NCI-H1694 treated with DMSO at 0.1 percent for 48 hours (cell line): Measurements from ENCODE around the gene KLHL30.

Experiments used
- DNase-seq: peaks from one replicate; lab custom pipeline; 2025; lab: John Stamatoyannopoulos, UW

Gene KLHL30

DNA sequence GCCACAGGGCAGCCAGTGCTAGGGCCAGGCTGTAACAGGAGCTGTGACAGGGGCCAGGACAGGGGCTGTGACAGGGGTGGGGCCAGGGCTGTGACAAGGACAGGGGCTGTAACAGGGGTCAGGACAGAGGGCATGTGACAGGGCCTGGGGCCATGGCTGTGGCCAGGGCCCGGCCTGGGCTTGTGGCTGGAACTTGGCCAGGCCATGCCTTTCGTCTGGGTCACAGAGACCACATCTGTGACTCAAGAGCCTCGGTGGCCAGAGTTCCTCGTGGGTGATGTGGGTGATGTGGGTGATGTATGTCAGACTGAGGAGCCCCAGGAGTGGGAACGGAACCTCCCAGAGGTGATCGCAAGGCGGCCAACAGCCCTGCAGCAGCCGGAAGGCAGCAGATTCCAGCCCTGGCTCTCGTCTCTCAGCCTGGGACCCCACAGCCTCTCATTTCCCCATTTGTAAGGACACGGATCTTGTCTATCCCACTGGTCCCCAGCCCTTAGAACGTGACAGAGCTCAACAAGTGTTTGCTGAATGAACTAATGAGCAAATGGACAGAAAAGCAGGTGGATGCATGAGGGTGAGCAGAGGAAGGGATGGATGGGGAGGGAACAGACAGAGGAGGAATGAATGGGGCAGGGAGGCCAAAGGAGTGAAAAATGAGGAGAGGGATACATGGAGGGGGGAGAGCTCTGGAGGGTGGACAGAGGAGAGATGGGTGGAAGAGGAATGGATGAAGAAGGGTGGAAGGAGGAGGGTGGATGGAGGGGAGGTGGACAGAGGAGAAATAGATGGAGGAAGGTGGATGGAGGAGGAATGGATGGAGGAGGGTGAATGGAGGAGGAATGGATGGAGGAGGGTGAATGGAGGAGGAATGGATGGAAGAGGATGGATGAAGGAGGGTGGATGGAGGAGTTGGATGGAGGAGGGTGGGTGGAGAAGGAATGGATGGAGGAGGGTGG lies 21.0 kb upstream of the KLHL30 start:
- no peak for DNase-seq

DNA sequence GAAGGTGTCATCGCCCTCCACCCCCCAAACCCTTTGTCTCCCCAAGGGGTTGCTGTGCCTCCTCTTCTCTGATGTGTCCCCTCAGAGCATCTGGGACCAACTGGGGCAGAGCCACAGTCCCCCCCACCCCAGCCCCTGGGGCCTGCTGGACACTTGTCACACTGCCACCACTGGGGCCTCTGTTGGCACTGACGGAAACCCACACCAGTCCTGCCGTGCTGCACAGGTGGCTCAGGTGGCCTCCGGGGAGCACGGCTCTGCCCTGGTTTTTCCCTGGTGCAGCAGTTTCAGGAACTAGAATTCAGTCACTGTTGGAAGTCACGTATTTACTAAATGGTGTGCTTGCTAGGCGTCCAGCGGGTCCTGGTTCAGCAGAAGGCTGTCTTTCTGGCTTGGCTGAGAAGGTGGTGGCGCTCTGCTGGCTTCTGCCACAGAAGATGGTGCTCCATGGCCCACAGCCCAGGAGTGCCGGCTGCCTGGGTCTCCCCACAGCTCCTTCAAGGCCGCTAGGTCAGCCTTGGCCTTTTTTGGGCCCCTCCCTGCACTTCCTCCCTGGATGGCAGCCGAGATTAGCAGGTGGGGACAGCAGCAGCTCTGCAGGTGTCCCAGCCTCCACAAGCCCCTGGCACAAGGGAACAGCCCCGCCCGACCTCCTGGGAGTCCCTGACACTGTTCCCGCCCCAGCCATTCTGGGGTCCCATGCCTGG lies 18.6 kb upstream of the KLHL30 start:
- DNase-seq, result no peak

DNA sequence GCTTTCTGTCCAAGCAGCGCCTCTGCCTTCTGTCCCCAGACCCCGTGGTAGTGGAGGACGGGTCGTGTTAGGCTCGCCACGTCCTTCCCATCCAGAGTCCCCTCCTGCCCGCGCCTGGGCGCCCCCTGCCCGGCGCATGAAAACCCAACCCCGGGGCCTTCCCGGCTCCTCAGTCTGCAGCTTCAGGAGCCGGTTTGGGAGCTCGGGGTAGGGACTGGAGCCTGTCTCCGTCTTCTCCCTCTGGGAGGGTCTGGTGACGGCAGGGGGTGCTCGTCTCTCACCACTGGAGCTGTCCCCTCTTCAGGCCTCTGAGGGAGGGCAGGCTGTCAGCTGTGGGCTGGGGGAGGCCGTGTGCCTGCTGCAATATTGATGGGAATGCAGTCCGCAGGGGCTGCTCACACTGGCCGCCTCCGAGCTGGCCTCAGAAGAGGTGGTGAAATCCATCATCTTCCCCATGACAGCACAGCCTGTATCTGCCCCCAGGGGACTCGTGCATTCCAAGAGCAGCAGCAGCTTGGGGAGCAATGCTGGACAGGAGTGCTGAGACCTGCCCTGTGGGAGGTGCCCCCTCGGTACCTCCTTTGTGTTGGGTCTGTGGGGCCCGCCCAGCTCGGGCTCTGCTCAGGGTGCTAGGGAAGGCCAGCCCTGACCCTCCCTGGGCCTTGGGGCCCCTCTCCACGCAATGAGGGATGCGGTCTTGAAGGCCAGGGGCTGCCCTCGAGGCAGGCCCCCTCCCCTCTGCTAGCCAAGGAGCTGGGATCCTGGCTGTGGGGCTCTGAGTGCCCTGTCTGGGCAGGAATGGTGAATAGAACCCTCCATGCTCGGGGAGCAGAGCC lies 17.8 kb upstream of the KLHL30 start:
- DNase-seq, result no peak

DNA sequence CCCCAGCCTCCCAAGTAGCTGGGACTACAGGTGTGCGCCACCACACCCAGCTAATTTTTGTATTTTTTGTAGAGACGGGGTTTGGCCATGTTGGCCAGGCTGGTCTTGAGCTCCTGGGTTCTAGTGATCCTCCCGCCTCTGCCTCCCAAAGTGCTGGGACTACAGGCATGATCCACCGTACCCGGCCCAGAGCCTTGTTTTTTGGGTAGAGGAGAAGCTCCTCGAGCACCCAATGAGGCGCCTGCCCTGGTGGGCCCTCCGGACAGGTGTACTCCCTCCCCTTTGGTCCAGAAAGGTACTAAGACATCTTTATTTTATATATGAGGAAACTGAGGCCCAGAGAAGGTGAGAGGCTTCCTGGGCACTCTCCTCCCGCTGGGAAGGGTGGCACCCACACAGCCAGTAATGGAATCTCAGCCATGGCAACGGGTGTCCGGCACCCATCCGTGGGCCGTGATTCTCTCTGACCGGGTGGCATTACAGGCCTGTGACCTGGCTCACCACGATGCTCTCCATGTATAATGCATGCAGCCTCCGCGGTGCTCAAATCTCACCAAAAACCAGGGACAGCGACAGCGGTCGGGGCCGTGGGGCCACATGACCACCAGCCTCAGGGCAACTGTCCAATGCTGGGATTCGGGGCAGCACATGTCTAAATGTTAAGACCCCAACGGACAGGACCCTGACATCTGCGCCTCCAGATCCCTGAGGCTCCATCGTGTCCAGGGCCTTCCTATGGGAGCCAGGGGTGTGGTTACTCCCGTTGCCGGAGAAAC lies 16.8 kb upstream of the KLHL30 start:
- no peak for DNase-seq

DNA sequence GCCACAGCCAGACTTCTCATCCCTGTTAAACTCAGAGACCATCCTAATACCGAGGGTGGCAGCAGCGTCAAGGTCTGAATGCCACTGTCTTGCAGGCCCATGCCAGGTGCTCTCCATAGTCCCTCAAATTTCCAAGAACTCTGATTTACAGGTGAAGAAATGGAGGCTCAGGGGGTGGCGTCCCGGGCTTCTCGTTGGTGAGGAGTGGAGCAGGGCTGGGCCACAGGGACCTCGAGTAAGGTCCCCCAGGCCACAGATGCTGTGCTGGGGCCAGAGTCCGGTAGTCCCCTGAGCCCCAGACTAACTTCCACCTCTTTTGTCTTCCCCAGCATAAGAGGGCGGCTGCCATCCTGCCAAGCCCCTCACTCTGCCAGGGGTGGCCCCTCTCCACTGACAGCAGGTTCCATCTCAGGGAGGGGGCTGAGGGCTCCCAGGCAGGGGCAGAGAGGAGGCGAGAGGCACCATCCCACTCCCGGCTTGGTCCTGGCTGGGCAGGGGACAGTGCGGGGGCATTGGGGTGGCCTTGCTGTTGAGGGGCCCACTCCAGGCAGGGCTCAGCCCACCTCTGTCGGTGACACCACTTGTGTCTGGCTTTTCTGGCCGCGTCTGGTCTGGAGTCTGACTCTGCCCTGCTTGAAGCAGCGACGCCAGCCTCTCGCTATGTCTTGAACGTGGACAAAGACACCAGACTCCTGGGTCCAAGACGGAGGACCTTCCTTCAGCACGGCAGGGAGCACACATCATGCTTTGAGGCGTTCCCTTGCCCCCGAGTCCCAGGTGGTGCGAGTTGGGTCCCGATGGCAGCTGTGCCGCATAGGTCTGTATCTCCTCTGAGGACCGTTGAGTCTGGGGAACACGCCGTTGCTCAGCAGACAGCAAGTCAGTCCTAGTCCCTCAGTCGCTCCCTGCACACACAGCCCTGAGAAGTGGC lies 15.9 kb upstream of the KLHL30 start:
- DNase-seq, result no peak

DNA sequence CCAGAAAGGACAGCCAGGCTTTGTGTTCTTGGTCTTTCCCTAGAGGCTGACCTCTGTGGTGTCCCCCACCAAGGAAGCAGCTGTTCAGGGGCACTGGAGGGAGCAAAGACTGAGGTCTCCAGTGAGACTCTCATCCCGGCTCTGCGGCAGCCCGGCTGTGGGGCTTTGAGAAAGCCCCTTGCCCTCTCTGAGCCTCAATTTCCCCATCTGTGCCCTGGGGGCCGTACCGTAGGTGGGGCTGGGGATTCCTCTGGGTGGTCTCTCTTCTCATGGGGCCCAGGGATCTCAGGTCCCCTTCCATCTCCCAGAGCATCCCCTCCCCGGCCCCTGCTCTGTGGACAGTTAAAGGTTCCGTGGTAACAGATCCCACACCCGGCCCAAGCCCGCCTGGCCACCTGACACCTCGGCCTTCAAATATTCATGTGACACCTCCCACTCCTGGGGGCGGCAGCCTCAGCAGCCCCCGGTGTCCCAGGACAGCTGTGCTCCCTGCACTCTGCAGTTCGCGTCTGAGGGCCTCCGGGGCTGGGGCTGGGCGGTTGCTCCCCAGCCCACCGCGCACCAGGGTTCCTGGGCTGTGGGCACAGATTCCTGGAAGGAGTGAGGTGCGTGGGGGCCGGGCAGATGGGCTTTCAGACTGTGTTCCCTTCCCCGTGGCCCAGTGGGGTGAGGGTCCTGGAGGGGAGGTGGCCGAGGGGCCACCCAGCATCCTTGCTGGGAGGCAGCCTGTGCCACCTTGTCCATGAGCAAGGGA lies 15.1 kb upstream of the KLHL30 start:
- DNase-seq, result no peak

DNA sequence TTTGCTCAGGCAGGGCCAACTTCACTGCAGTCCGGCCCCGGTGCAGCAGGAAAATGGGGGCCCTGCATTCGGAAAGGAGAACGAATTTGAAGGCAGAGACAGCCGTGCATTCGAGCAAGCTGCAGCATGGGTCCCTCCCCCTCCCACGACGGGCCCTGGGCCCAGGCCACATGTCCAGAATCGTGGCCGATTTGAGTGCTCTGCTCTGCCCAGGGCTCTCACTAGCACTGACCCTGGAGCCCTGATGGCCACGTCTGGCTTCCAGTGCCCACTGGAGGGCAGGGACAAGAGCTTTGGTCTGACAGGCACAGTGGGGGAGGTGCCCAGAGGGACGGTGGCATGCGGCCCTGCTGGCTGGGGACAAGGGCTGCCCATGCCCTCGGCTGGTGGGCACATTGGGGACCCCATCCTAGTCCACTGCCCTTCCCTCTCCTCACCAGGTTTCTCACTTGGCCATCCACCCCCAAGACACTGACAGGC lies 14.4 kb upstream of the KLHL30 start:
- no peak for DNase-seq

DNA sequence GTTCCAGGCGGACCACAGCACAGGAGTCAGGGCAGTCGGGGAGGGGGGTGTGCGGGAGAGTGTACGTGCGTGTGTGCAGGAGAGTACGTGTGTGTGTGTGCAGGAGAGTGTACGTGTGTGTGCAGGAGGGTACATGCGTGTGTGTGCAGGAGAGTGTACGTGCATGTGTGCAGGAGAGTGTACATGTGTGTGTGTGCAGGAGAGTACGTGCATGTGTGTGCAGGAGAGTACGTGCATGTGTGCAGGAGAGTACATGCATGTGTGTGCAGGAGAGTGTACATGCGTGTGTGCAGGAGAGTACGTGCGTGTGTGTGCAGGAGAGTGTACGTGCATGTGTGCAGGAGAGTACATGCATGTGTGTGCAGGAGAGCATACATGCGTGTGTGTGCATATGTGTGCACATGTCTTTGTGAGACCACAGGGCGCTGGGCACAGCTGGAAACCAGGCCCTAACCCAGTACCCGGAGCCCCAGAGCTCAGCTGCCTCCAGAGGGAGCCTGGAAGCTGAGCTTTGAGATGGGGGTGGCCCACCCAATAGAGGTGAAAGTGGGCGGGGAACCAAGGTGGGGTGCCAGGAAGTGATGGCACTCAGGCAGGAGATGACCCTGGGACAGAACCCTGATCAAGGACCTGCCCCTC lies 13.9 kb upstream of the KLHL30 start:
- no peak for DNase-seq

DNA sequence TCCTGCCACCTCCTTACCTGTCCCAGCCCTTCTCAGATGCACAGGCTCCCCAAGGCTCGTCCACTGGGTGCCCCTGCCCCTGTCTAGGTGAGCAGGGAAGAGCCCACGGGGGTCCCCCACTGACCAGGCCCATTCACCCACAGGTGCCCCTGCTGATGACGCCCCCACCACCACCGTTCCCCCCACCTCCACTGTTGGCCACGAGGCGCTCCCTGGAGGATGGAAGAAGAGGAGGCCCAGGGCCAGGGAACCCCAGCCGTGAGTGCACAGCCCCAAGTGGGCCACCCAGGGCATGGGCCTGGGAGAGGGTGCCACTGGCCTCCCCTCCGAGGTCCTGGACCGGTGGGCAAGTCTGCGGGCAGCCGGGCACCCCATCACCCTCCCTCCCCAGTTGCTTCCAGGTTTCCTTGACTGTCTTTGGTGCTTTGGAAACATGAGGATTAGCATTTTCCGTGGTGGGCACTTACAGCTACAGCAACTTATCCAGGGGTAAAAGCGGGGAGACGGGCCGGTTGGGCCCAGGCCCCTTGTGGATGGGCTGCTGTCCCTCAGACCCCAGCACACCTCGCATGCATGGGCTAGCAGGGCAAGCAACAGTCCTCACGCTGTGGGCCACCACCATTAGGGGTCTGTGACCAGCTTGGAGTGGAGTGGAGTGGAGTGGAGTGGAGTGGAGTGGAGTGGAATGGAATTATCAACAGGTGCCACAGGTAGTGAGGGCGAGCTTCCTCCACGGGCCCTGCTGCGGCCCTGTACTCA lies 13.2 kb upstream of the KLHL30 start:
- no peak for DNase-seq

DNA sequence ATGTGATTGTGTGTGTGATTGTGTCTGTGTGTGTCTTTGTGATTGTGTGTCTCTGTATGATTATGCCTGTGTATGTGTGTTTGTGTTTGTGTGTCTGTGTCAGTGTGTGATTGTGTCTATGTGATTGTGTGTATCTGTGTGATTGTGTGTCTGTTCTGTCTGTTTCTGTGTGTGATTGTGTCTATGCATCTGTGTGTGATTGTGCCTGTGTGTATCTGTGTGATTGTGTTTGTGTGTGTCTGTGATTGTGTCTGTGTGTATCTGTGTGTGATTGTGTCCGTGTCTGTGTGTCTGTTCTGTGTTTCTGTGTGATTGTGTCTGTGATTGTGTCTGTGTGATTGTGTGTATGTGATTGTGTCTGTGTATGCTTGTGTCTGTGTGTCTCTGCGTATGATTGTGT lies 12.1 kb upstream of the KLHL30 start:
- no peak for DNase-seq

DNA sequence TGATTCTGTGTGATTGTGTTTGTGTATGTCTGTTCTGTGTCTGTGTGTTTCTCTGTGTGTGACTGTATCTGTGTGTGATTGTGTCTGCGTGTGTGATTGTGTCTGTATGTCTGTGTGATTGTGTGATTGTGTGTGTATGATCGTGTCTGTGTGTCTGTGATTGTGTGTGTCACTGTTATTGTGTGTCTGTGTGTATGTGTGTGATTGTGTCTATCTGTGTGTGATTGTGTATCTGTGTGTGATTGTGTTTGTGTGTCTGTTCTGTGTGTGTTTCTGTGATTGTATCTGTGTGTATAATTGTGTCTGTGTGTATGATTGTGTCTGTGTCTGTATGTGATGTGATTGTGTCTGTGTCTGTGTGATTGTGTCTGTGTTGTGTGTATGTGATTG lies 11.7 kb upstream of the KLHL30 start:
- no peak for DNase-seq

DNA sequence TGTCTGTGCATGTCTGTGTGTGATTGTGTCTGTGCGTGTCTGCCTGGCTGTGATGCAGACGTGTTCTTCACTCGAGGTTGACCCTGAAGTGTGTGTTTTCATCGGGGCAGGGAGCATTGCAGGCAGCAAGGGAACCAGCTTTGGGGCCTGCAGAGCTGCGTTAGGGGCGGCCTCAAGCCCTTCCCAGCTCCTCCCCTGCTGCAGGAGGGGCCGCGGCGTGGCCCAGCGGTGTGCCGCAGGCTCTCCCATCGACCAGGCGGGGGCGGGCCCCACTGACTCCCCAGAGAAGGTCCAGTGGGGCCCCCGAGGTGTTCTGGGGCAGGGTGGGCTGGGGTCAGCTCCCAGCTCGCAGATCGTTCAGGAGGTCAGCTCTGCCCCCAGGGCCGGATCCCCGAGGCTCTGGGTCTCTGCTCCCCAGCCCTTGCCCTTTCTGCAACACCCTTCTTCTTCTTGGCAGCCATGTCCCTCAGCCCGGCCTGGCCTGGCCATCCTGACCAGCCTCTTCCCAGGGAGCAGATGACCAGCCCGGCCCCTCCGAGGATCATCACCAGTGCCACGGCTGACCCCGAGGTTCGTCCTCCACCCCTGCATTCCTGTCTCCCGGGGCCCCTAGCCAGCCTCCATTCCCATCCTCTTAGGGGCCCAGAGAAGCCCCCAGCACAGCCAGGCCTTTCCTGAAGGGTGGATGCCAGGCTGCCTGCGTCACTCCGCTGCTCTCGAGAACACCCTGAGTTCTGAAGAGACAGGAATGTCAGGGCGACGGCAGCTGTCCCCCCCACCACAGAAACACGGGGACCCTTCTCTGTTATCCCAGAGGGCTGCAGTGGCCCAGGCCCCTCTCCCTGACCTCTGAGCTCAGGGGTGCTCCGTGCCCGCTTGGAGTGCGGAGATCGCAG lies 11.1 kb upstream of the KLHL30 start:
- no peak for DNase-seq

DNA sequence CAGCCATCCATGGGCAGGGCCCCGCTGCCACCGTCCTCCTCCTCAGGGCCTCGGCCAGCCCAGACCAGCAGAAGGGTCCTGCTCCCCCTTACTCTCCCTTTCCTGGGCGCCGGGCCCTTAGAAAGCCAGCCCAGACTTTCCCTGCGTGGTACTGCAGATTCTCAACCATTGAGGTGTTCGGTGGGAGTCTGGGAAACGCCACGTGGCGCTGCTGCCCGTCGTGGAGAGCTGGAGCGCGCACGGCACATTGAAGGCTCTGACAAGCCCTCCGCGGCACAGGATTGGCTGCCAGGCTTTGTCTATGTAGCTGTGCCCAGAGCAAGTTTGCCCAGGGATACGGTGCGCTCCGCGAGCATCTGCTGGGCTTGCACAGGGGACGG lies 10.4 kb upstream of the KLHL30 start:
- DNase-seq, result no peak

DNA sequence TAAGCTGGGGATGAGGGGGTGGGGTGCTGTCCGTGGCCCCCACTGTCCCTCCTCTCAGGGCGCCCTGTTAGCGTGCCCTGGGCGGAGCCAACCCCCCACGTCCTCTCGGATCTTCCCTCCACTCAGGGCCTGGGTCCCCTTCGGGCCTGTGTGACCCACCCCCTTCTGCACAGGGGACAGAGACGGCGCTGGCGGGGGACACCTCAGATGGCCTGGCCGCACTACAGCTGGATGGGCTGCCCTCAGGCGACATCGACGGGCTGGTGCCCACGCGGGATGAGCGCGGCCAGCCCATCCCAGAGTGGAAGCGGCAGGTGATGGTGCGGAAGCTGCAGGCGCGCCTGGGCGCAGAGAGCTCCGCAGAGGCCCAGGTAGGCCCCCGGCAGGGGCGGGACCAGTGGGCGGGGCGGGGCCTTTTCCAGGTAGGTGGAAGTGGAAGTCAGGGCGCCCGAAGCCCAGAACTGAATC lies 9.9 kb upstream of the KLHL30 start:
- DNase-seq, result no peak

DNA sequence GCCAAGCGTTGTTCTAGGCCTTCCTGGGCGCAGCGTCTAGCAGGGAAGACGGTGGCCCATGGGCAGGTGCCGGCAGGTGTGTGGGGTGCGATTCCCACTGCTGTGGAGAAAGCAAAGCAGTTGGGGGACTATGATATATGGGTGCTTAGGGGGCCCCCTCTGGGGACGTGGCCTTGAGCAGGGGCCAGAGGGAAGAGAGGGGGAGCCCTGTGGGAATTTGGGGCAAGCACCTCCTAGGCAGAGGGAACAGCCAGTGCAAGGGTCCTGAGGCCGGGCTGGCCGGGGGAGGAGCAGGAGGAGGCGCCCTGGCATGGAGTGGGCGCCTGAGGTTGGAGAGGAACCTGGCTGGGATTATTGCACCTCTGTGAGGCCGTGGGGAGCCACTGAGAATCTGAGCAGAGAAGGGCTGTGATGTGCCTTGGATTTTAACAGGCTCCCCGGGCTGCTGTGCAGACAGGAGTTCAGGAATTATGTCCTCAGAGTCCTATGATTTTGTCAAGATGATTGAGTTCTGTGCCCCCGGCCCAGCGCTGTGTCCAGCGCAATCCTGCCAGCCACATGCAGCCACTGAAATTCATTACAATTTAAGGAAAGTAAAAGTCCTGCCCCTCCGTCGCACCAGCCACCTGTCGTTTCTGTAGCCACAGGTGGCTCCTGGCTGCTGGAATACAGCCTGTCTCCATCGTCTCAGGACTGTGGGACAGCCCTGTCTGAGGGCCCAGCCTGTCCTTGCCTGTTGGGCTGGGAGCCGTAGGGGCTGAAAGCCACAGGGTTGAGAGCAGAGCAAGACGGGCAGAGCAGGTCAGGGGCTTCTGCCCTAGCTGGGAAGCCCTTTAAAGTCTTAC lies 9.1 kb upstream of the KLHL30 start:
- no peak for DNase-seq

DNA sequence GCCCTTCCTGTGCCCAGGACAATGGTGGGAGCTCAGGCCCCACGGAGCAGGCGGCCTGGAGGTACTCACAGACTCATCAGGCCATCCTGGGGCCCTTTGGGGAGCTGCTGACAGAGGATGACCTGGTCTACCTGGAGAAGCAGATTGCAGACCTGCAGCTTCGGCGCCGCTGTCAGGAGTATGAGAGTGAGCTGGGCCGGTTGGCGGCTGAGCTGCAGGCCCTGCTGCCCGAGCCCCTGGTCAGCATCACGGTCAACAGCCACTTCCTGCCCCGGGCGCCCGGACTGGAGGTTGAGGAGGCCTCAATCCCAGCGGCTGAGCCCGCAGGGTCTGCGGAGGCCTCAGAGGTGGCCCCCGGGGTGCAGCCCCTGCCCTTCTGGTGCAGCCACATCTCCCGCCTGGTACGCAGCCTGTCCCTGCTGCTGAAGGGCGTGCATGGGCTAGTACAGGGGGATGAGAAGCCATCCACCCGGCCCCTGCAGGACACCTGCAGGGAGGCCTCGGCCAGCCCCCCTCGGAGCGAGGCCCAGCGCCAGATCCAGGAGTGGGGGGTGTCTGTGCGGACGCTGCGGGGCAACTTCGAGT lies 8.3 kb upstream of the KLHL30 start:
- DNase-seq, result no peak
